DMS53 (cell line): ENCODE measurements around the gene RIMS4.

Experiments used
- DNase-seq: peaks from one replicate; lab custom pipeline; 2025; lab: John Stamatoyannopoulos, UW

The RIMS4 gene

GRCh38 chr20:44719841-44720240 is 90.5 kb downstream of the RIMS4 start:
- no peak for DNase-seq

- peak; percentile 25 for DNase-seq
These were observed 92.4 kb downstream of the RIMS4 start for GRCh38 chr20:44717986-44718385.

DNA sequence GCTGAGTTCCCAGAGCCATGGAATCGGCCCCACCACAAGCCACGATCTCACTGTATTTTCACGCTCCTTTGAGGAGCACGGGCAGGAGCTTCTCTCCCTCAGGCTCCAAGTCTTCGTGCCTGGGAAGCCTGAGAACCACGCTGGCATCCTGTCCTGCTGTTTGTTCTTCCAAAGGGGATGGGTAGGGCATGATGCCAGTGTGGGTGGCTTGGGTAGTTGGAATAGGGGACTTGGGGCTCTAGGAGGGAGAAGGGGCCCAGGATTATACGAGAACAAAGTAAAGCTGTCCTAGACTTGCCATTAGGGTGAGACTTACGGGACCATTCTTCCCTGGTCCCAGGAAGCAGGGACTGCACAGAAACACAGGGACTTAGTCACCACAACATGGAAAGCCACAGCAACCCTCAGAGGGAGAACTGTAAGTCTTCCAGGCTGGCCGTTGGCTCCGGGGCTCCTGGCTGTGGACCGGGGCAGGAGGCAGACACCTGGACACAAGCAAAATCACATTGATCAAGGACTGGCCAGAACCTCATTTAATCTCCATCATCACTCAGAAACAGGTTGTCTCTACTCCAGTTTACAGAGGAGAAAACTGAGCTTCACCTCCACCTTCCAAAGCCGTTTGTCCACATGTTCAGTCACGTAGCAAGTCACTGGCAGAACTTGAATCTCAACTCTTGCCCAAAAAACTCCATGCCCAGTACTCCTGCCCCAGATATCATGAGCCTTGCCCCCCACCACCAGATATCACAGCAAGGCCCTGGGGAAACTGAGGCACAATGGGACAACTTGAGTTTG is 93.8 kb downstream of the RIMS4 start:
- DNase-seq = no peak

GRCh38 chr20:44715499-44716308 is 94.6 kb downstream of the RIMS4 start:
- DNase-seq = no peak

- DNase-seq = peak; percentile 66
These were observed 95.4 kb downstream of the RIMS4 start, which contains the start of gene CCN5 for GRCh38 chr20:44714701-44715498. Gene CCN5 (plus strand): TSS chr20:44715369. CDS start chr20:44715391, 22 bp downstream.

DNA sequence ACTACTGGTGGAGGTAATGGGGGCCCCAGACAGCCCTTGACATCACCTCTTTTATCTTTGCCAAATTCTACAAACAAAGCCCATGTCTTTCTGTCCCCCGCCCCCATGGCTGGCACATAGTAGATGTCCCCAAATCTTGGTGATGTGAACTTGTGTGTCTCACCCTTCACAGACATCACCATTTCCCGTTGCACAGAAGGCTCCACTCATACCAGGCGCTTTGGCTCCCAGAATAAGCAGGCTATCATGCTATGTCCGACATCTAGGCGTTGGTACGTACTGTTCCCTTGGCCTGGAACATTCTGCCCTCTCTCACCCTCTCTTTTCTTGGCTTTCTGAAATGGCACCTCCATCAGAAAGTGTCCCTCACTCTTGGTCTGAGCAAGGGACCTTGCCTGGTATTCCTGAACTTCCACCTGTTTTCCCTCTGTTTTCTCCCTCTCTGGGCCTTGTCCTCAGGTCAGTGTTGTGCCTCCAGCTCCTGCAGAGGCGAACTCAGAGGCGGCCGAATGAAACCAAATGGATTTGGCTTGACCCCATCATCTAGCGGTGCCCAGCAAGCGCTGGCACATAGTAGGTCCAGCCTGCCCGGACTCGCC is 96.1 kb downstream of the RIMS4 start:
- DNase-seq = no peak

GRCh38 chr20:44711237-44711636 is 99.1 kb downstream of the RIMS4 start:
- DNase-seq = no peak

GRCh38 chr20:44709797-44710196 is 100.5 kb downstream of the RIMS4 start:
- no peak for DNase-seq

GRCh38 chr20:44709380-44709779 is 101.0 kb downstream of the RIMS4 start:
- no peak for DNase-seq

DNA sequence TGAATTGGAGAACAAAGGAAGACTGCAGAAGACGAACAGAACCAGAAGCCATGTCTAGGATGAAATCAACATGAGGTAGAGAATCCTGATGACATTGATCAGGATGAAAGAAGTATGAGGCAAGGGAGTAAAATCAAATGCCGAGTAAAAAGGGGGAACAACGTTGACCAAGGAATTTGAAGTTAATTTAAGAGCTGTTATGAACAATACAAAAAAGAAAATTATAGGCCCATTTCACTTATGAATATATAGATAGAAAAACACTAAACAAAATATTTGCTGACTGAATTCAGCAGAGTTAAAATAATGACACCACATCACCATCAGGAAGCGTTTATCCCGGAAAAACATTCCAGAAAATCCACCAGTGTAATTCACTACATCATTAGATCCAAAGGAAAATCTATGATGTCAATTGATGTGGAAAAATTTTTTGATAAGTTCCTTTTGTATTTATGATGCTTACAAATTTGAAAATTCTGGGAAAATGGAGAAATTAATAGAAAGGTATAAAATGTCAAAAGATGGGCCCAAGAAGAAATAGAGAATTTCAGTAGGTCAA is 103.2 kb downstream of the RIMS4 start:
- DNase-seq = no peak

DNA sequence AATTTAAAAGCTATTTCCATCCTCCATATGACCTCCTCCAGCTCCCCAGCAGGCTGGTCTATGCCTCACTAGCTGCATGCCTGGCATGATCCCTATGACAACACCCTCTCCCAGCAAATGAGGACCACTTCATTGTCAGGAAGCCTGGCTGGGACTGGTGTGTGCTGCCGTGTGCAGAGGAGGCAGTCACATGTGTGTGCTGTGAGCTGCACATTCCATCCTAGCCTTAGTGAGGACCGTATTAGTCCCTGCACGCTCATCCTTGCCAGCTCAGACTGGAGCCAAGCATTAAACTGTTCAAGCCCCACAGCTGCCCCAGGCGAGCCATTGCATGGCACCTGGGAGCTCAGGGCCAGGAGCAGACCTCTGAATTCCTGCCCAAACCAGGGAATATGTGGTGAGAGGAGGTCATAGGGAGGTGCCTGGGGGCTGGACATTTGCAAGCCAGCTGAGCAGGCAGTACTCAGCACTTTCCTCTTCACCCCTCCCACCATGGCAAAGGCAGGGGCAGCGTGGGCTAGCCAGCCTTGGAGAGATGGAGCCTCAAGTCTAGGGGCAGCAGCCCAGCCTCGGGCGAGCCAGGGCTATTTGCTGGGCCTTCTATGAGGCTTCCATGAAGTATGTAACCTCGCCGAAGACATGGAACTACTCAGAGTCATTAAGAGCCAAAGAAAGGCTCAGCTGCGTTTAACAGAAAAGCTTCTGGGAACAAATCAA is 103.9 kb downstream of the RIMS4 start:
- no peak for DNase-seq

DNA sequence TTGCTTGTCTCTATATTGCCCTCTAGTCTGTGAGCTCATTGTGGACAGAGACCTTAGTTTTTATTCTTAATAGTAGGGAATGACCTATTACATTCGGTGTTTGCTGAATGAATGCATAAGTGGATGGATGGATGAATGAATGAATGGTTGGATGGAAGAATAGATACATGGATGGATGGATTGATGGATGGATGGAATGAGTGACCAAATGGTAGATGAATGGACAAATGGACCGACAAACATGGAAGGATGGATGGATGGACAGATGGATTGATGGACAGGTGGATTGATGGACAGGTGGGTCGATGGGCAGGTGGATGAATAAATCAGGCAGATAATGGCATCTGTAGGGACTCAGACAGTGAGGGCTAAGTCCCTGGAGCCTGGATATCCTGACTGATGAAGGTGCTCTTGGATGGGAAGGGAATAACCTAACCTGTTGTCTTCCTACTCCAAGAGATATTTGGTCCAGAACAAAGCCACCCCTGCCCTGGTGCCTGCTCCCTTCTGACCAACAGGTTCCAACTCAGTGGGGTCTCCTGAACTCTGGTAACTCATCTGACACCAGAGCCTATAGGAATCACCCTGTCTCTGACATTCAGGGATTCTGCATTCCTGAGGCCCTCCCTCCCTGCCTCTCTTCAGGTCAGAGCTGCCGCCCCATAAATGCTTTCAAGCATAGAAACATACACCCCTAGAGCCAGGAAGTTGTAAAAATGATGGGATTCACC is 104.8 kb downstream of the RIMS4 start:
- no peak for DNase-seq

GRCh38 chr20:44704551-44704971 is 105.8 kb downstream of the RIMS4 start:
- DNase-seq = no peak

GRCh38 chr20:44703956-44704488 is 106.3 kb downstream of the RIMS4 start:
- peak; percentile 39 for DNase-seq

- no peak for DNase-seq
These were observed 107.0 kb downstream of the RIMS4 start for GRCh38 chr20:44703183-44703925.

DNA sequence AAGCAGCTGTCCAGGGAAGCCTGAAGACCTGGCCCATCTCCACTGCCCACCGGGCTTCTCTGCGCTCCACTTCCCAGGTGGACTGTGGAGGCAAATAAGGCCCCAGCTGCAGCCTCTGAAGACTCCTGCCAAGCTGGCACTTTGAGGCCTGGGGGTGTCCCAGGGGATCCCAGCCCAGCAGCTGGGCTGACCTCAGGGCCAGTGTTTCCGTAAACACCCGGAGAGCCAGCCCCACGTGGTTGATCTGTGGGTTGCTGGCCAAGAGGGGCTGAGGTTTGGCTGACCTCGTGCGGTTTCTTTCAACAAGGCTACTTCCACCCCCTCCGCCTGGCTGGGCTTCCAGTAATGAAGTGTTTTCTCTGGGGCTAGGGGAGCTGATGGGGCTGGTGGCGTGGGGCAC is 107.6 kb downstream of the RIMS4 start:
- DNase-seq = no peak

DNA sequence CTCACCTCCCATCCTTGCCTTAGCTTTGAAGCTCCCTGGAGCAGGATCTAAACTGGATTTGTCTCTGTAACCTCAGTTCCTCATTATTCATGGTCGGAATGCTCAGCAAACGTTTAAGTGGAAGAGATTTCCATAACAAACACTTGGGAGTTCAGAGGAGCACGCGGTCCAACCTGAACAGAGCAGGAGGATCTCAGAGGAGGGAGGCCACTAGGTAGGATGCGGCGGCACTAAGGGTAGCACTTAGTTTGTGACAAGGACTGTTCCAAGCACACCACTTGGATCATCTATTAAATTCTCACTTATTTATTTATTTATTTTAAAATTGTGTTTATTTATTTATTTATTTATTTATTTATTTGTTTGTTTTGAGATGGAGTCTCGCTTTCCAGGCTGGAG is 108.5 kb downstream of the RIMS4 start:
- peak; percentile 43 for DNase-seq
